OCI-LY7 (cell line): ENCODE results near the gene AATF. TPM values are rescaled to one million over a fixed set of nuclear protein-coding genes. Genes with fewer than 3 reads are reported as not detected.

Source experiments
- BruUV-seq: library from RNA; stranded (reverse); fragments of 400-500 nt; replicated peaks from 2 replicates; lab custom pipeline; 2021; lab: Mats Ljungman, UMichigan
- CTCF ChIA-PET: fragments of 300-600 bp; sonication (Branson Sonifier 250); formaldehyde crosslinking; loops from one replicate; lab custom pipeline; 2022; ENCODE audit warnings: antibody characterized with exemption; ENCODE audit not compliant: unreplicated experiment; lab: Charles Lee
- POLR2A ChIA-PET: fragments of 300-600 bp; sonication (Branson Sonifier 250); formaldehyde crosslinking; loops from one replicate; lab custom pipeline; 2022; ENCODE audit warnings: antibody characterized with exemption; lab: Charles Lee
- DNase-seq: peaks from one replicate; pipeline ENCODE4 v3.0.0-alpha.2; 2015; ENCODE audit warnings: low spot score
- H2AFZ ChIP-seq: fragments of 200-600 bp; sonication (generic), shearing (Covaris generic); 2 replicates; pipeline ENCODE4 v1.6.1; 2014; ENCODE audit warnings: mild to moderate bottlenecking, antibody characterized with exemption, low read length, moderate library complexity
- H3K27ac ChIP-seq: fragments of 200-600 bp; sonication (generic); 2 replicates; pipeline ENCODE4 v1.5.1; 2014; ENCODE audit warnings: mixed run types, low read depth, mild to moderate bottlenecking, moderate library complexity, low read length, inconsistent platforms; ENCODE audit not compliant: poor library complexity, severe bottlenecking
- H3K36me3 ChIP-seq: fragments of 200-600 bp; sonication (generic); 2 replicates; pipeline ENCODE4 v1.6.1; 2014; ENCODE audit warnings: mild to moderate bottlenecking, antibody characterized with exemption, low read length, moderate library complexity, mixed read lengths; ENCODE audit not compliant: insufficient read depth
- H3K4me1 ChIP-seq: fragments of 200-600 bp; sonication (generic); 2 replicates; pipeline ENCODE4 v1.5.1; 2014; ENCODE audit warnings: mild to moderate bottlenecking, low read length; ENCODE audit not compliant: insufficient read depth, poor library complexity, severe bottlenecking
- H3K4me2 ChIP-seq: fragments of 200-600 bp; sonication (generic); 2 replicates; pipeline ENCODE4 v1.6.1; 2014; ENCODE audit warnings: mild to moderate bottlenecking, low read length
- H3K4me3 ChIP-seq: fragments of 200-600 bp; sonication (generic); 2 replicates; pipeline ENCODE4 v1.5.1; 2014; ENCODE audit warnings: mild to moderate bottlenecking, low read depth, low read length; ENCODE audit not compliant: poor library complexity, severe bottlenecking
- H3K79me2 ChIP-seq: fragments of 200-600 bp; sonication (generic); 2 replicates; pipeline ENCODE4 v1.6.1; 2016; ENCODE audit warnings: low read depth, mild to moderate bottlenecking, low read length, moderate library complexity, mixed read lengths; ENCODE audit not compliant: insufficient read depth
- H3K9me2 ChIP-seq: fragments of 200-600 bp; sonication (generic); 2 replicates; pipeline ENCODE4 v1.6.1; 2016; ENCODE audit warnings: mild to moderate bottlenecking, low read length, mixed read lengths; ENCODE audit not compliant: insufficient read depth
- H3K9me3 ChIP-seq: fragments of 200-600 bp; sonication (generic); 2 replicates; pipeline ENCODE4 v1.6.1; 2014; ENCODE audit warnings: mild to moderate bottlenecking, mixed run types, low read length, mixed read lengths
- H4K20me1 ChIP-seq: fragments of 200-600 bp; sonication (generic); 2 replicates; pipeline ENCODE4 v1.6.1; 2014; ENCODE audit warnings: mild to moderate bottlenecking, antibody characterized with exemption, low read length, moderate library complexity, mixed read lengths; ENCODE audit not compliant: insufficient read depth
- EZH2phosphoT487 ChIP-seq: fragments of 200-600 bp; sonication (generic); IDR thresholded peaks from 2 replicates; pipeline ENCODE4 v1.6.1; 2018; ENCODE audit warnings: low read depth, borderline replicate concordance, mild to moderate bottlenecking, mixed run types, antibody characterized with exemption, low read length, moderate library complexity, mixed read lengths
- intact Hi-C: fragments of 100-400 bp; cut with micrococcal nuclease; formaldehyde crosslinking; loops from one replicate; pipeline ENCODE4 v1.10.0; 2022; ENCODE audit not compliant: unreplicated experiment
- total RNA-seq, 2 experiments: library from RNA; depleted of rRNA in 1 of 2; stranded (reverse); fragments of >200 nt in 1 of 2; shearing (Covaris generic) in 1 of 2; gene quantifications; 2 replicates each; pipeline ENCODE4 v1.2.3, GENCODE V29; 2014 to 2022
- TF ChIP-seq, protein P1 (sequence below): fragments of 200-600 bp; sonication (generic); conservative IDR thresholded peaks from 2 replicates; pipeline ENCODE4 v1.5.1; 2014; ENCODE audit warnings: mild to moderate bottlenecking, antibody characterized with exemption, low read length, moderate library complexity, mixed read lengths

AATF gene
- total RNA-seq, 2 experiments from 2014 or later, result 83.5 to 94.3 TPM

GRCh38 chr17:36922175-36922574 lies 26.6 kb upstream of the AATF start:
- H3K4me1 ChIP-seq, result no peaks in the 10 kb centered on the region
- no peak overlapping the region for H3K4me2 ChIP-seq
- no peak overlapping the region for H2AFZ ChIP-seq
- no TSS peak for BruUV-seq
- no peaks in the 10 kb centered on the region for H3K36me3 ChIP-seq
- no peak overlapping the region for H3K27ac ChIP-seq
- no peaks in the 10 kb centered on the region for H4K20me1 ChIP-seq
- H3K9me2 ChIP-seq, result no peaks in the 10 kb centered on the region
- intact Hi-C loops, result no loop called here
- no peaks in the 10 kb centered on the region for H3K79me2 ChIP-seq
- no peaks in the 10 kb centered on the region for H3K9me3 ChIP-seq
- DNase-seq, result no peak
- ChIA-PET CTCF (interaction anchor here (0.6 kb wide), 1 partner anchor 342 kb away, joined by 3 read pairs; no protein-coding TSS in a partner anchor), POLR2A (interaction anchor here (0.7 kb wide), 1 partner anchor 27 kb away, joined by 3 read pairs; the partner anchor contains the start of gene AATF)
- H3K4me3 ChIP-seq, result no peak overlapping the region
- TF ChIP-seq, protein P1, sequence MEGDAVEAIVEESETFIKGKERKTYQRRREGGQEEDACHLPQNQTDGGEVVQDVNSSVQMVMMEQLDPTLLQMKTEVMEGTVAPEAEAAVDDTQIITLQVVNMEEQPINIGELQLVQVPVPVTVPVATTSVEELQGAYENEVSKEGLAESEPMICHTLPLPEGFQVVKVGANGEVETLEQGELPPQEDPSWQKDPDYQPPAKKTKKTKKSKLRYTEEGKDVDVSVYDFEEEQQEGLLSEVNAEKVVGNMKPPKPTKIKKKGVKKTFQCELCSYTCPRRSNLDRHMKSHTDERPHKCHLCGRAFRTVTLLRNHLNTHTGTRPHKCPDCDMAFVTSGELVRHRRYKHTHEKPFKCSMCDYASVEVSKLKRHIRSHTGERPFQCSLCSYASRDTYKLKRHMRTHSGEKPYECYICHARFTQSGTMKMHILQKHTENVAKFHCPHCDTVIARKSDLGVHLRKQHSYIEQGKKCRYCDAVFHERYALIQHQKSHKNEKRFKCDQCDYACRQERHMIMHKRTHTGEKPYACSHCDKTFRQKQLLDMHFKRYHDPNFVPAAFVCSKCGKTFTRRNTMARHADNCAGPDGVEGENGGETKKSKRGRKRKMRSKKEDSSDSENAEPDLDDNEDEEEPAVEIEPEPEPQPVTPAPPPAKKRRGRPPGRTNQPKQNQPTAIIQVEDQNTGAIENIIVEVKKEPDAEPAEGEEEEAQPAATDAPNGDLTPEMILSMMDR, result no peak
- TF ChIP-seq EZH2phosphoT487, result no peak

DNA sequence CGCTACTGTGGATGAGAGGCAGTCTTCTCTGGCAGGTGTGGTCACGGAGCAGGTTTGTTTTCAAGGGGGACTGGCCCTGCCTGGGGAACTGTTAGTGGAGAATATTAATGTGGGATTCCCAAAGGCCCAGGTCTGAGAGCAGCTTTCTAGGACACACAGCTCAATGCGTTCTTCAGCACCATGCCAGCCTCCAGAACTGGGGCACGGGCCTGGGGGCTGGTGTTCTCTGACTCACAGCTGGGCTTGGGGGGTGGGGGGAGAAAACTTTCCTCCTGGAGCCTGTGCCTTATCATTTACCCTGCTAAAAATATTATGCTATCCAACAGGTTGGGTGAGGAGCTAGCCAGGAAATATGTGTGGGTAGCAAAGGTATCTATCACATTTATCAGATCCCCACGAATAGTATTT lies 24.9 kb upstream of the AATF start:
- no peak for TF ChIP-seq EZH2phosphoT487
- TF ChIP-seq, protein P1, result no peak
- no peak overlapping the region for H3K27ac ChIP-seq
- no TSS peak for BruUV-seq
- no peaks in the 10 kb centered on the region for H3K9me3 ChIP-seq
- H3K4me2 ChIP-seq, result no peak overlapping the region
- H3K36me3 ChIP-seq, result no peaks in the 10 kb centered on the region
- H3K79me2 ChIP-seq, result no peaks in the 10 kb centered on the region
- no peaks in the 10 kb centered on the region for H4K20me1 ChIP-seq
- peaks cover 14% of the 10 kb centered on the region for H3K4me1 ChIP-seq
- ChIA-PET CTCF (no interaction called here), POLR2A (interaction anchor here (0.5 to 1.0 kb wide), 3 partner anchors 9 to 19 kb away, joined by 3 to 5 read pairs (median 3); no protein-coding TSS in a partner anchor)
- no peak overlapping the region for H2AFZ ChIP-seq
- no peaks in the 10 kb centered on the region for H3K9me2 ChIP-seq
- no peak for DNase-seq
- H3K4me3 ChIP-seq, result no peak overlapping the region
- intact Hi-C loops, result no loop called here

DNA sequence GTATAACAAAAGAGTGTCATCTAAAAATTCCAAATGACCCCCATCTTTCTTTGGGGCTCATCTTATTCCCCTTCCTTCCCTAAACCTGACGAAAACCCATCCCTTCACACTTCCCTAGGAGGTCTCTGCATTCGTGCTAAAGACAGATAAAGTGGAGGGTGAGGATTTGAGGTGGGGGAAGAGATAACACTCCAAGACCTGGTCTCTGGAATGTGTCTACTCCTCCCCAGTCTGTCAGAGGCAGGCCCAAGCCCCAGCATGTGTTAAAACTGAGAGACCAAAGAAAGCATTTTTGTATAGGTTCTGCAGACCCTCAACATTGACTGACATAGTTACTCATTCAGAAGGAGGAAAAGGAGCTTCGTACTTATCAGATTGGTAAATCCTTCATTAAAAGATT lies 22.5 kb upstream of the AATF start:
- DNase-seq, result no peak
- Histone ChIP-seq H3K4me2 (no peak overlapping the region), H3K4me1 (peaks cover 15% of the 10 kb centered on the region), H3K36me3 (no peaks in the 10 kb centered on the region), H3K4me3 (no peak overlapping the region), H3K79me2 (no peaks in the 10 kb centered on the region), H2AFZ (no peak overlapping the region), H3K9me2 (no peaks in the 10 kb centered on the region), H3K9me3 (no peaks in the 10 kb centered on the region), H4K20me1 (no peaks in the 10 kb centered on the region), H3K27ac (no peak overlapping the region)
- BruUV-seq, result no TSS peak
- TF ChIP-seq, protein P1, result no peak
- no peak for TF ChIP-seq EZH2phosphoT487
- POLR2A ChIA-PET, result no interaction called here
- intact Hi-C loops, result no loop called here
- CTCF ChIA-PET, result no interaction called here
